Smooth muscle cell (in vitro differentiated cells): ENCODE measurements around the gene ERFE. TPM values are rescaled to one million over a fixed set of nuclear protein-coding genes. Genes with fewer than 3 reads are reported as not detected.

Source experiments
- DNase-seq: peaks from one replicate; lab custom pipeline; 2025; ENCODE audit not compliant: unreplicated experiment; lab: John Stamatoyannopoulos, UW
- H2AFZ ChIP-seq: fragments of 200-600 bp; sonication (generic); 2 replicates; pipeline ENCODE4 v1.6.0; 2016; ENCODE audit warnings: antibody characterized with exemption, low read depth, mild to moderate bottlenecking
- H3F3A ChIP-seq: fragments of 200-600 bp; sonication (generic); 2 replicates; pipeline ENCODE4 v1.6.0; 2017; ENCODE audit warnings: antibody characterized with exemption, low read depth
- H3K27ac ChIP-seq: fragments of 200-600 bp; sonication (generic); 2 replicates; pipeline ENCODE4 v1.5.1; 2016; ENCODE audit warnings: low read depth, mild to moderate bottlenecking
- H3K27me3 ChIP-seq: fragments of 200-600 bp; sonication (generic); 2 replicates; pipeline ENCODE4 v1.6.1; 2016; ENCODE audit warnings: low read depth, mild to moderate bottlenecking
- H3K36me3 ChIP-seq: fragments of 200-600 bp; sonication (generic); 2 replicates; pipeline ENCODE4 v1.5.1; 2016; ENCODE audit warnings: low read depth
- H3K4me1 ChIP-seq: fragments of 200-600 bp; sonication (generic); 2 replicates; pipeline ENCODE4 v1.5.1; 2016; ENCODE audit warnings: low read depth
- H3K4me2 ChIP-seq: fragments of 200-600 bp; sonication (generic); 2 replicates; pipeline ENCODE4 v1.6.0; 2016; ENCODE audit warnings: mild to moderate bottlenecking
- H3K4me3 ChIP-seq: fragments of 200-600 bp; sonication (generic); 2 replicates; pipeline ENCODE4 v1.5.1; 2016; ENCODE audit warnings: mild to moderate bottlenecking
- H3K79me2 ChIP-seq: fragments of 200-600 bp; sonication (generic); 2 replicates; pipeline ENCODE4 v1.6.0; 2016; ENCODE audit warnings: low read depth, mild to moderate bottlenecking
- H3K9ac ChIP-seq: fragments of 200-600 bp; sonication (generic); 2 replicates; pipeline ENCODE4 v1.6.0; 2016; ENCODE audit warnings: low read depth
- H3K9me3 ChIP-seq: fragments of 200-600 bp; sonication (generic); replicated peaks from 2 replicates; pipeline ENCODE4 v1.5.1; 2016; ENCODE audit warnings: low read depth
- H4K20me1 ChIP-seq: fragments of 200-600 bp; sonication (generic); 2 replicates; pipeline ENCODE4 v1.6.0; 2016; ENCODE audit warnings: low read depth
- WGBS: methylation state at CpG from one replicate; pipeline ENCODE4 v1.1.7; 2016; ENCODE audit warnings: low lambda C conversion rate; 5-methylcytosine and 5-hydroxymethylcytosine counted together
- polyA plus RNA-seq: library from polyadenylated mRNA; unstranded; fragments of >200 nt; fragmentation: Nextera tagmentation; extraction: Ambion mirVana; gene quantifications from 2 replicates; pipeline ENCODE4 v1.2.1, GENCODE V29; 2016
- total RNA-seq: library from RNA; depleted of rRNA; stranded (reverse); fragments of >200 nt; gene quantifications from 2 replicates; pipeline ENCODE4 v1.2.3, GENCODE V29; 2014
- TF ChIP-seq, protein P1 (sequence below): fragments of 200-600 bp; sonication (generic); IDR thresholded peaks from 2 replicates; pipeline ENCODE4 v1.5.1; 2017; ENCODE audit warnings: borderline replicate concordance, mild to moderate bottlenecking, antibody characterized with exemption; ENCODE audit not compliant: insufficient read depth, poor library complexity, severe bottlenecking

ERFE gene
- total and polyA plus RNA-seq, 2 experiments from 2014 or later = 2.4 TPM; not detected in 1

DNA sequence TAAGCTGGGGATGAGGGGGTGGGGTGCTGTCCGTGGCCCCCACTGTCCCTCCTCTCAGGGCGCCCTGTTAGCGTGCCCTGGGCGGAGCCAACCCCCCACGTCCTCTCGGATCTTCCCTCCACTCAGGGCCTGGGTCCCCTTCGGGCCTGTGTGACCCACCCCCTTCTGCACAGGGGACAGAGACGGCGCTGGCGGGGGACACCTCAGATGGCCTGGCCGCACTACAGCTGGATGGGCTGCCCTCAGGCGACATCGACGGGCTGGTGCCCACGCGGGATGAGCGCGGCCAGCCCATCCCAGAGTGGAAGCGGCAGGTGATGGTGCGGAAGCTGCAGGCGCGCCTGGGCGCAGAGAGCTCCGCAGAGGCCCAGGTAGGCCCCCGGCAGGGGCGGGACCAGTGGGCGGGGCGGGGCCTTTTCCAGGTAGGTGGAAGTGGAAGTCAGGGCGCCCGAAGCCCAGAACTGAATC lies 30.2 kb upstream of the ERFE start:
- Histone ChIP-seq H3K9ac (no peak overlapping the region), H3K4me3 (no peak overlapping the region), H3K9me3 (no peaks in the 10 kb centered on the region), H3K4me1 (no peaks in the 10 kb centered on the region), H3K36me3 (no peaks in the 10 kb centered on the region), H3K27me3 (no peaks in the 10 kb centered on the region), H3K79me2 (no peaks in the 10 kb centered on the region), H2AFZ (no peak overlapping the region), H4K20me1 (no peaks in the 10 kb centered on the region), H3K4me2 (no peak overlapping the region), H3K27ac (no peak overlapping the region), H3F3A (no peaks in the 10 kb centered on the region)
- WGBS = 61% methylated on average over 19 of the region's 30 CpGs
- TF ChIP-seq, protein P1, sequence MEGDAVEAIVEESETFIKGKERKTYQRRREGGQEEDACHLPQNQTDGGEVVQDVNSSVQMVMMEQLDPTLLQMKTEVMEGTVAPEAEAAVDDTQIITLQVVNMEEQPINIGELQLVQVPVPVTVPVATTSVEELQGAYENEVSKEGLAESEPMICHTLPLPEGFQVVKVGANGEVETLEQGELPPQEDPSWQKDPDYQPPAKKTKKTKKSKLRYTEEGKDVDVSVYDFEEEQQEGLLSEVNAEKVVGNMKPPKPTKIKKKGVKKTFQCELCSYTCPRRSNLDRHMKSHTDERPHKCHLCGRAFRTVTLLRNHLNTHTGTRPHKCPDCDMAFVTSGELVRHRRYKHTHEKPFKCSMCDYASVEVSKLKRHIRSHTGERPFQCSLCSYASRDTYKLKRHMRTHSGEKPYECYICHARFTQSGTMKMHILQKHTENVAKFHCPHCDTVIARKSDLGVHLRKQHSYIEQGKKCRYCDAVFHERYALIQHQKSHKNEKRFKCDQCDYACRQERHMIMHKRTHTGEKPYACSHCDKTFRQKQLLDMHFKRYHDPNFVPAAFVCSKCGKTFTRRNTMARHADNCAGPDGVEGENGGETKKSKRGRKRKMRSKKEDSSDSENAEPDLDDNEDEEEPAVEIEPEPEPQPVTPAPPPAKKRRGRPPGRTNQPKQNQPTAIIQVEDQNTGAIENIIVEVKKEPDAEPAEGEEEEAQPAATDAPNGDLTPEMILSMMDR = no peak
- no peak for DNase-seq

DNA sequence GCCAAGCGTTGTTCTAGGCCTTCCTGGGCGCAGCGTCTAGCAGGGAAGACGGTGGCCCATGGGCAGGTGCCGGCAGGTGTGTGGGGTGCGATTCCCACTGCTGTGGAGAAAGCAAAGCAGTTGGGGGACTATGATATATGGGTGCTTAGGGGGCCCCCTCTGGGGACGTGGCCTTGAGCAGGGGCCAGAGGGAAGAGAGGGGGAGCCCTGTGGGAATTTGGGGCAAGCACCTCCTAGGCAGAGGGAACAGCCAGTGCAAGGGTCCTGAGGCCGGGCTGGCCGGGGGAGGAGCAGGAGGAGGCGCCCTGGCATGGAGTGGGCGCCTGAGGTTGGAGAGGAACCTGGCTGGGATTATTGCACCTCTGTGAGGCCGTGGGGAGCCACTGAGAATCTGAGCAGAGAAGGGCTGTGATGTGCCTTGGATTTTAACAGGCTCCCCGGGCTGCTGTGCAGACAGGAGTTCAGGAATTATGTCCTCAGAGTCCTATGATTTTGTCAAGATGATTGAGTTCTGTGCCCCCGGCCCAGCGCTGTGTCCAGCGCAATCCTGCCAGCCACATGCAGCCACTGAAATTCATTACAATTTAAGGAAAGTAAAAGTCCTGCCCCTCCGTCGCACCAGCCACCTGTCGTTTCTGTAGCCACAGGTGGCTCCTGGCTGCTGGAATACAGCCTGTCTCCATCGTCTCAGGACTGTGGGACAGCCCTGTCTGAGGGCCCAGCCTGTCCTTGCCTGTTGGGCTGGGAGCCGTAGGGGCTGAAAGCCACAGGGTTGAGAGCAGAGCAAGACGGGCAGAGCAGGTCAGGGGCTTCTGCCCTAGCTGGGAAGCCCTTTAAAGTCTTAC lies 29.4 kb upstream of the ERFE start:
- Histone ChIP-seq H2AFZ (no peak overlapping the region), H3K27ac (no peak overlapping the region), H4K20me1 (no peaks in the 10 kb centered on the region), H3K79me2 (no peaks in the 10 kb centered on the region), H3F3A (no peaks in the 10 kb centered on the region), H3K4me1 (no peaks in the 10 kb centered on the region), H3K27me3 (no peaks in the 10 kb centered on the region), H3K9ac (no peak overlapping the region), H3K9me3 (no peaks in the 10 kb centered on the region), H3K4me2 (no peak overlapping the region), H3K36me3 (no peaks in the 10 kb centered on the region), H3K4me3 (no peak overlapping the region)
- WGBS = 93% methylated on average over 22 of the region's 22 CpGs
- DNase-seq = no peak
- TF ChIP-seq, protein P1 = no peak

DNA sequence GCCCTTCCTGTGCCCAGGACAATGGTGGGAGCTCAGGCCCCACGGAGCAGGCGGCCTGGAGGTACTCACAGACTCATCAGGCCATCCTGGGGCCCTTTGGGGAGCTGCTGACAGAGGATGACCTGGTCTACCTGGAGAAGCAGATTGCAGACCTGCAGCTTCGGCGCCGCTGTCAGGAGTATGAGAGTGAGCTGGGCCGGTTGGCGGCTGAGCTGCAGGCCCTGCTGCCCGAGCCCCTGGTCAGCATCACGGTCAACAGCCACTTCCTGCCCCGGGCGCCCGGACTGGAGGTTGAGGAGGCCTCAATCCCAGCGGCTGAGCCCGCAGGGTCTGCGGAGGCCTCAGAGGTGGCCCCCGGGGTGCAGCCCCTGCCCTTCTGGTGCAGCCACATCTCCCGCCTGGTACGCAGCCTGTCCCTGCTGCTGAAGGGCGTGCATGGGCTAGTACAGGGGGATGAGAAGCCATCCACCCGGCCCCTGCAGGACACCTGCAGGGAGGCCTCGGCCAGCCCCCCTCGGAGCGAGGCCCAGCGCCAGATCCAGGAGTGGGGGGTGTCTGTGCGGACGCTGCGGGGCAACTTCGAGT lies 28.6 kb upstream of the ERFE start:
- no peaks in the 10 kb centered on the region for H3K36me3 ChIP-seq
- H3K4me1 ChIP-seq = no peaks in the 10 kb centered on the region
- no peaks in the 10 kb centered on the region for H3K9me3 ChIP-seq
- no peaks in the 10 kb centered on the region for H4K20me1 ChIP-seq
- H2AFZ ChIP-seq = no peak overlapping the region
- TF ChIP-seq, protein P1 = no peak
- no peak overlapping the region for H3K4me2 ChIP-seq
- no peaks in the 10 kb centered on the region for H3F3A ChIP-seq
- H3K27me3 ChIP-seq = no peaks in the 10 kb centered on the region
- no peak for DNase-seq
- 96% methylated on average over 28 of the region's 28 CpGs for WGBS
- H3K9ac ChIP-seq = no peak overlapping the region
- H3K27ac ChIP-seq = no peak overlapping the region
- H3K4me3 ChIP-seq = no peak overlapping the region
- no peaks in the 10 kb centered on the region for H3K79me2 ChIP-seq
